ENCODE results near the gene CWC22.

DNA sequence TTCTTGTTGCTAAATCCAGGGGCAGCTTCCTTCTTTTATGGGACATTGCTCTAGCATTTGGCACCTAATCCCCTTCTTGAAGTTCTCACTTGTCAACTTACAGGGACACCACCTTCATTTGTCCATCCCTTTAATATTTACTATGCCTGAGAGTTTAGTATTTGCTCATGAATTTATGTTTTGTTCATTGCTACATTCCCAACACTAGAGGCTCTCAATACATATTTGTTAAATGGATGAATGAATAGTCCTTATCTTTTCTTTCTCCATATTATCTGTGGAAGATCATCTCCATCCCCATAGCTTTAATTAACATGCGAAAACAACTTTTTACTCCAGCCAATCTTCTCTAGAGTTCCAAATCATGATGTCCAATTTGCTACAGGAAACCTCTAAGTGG is 5.4 kb downstream of the CWC22 start:
- TF ChIP-seq, protein P1, sequence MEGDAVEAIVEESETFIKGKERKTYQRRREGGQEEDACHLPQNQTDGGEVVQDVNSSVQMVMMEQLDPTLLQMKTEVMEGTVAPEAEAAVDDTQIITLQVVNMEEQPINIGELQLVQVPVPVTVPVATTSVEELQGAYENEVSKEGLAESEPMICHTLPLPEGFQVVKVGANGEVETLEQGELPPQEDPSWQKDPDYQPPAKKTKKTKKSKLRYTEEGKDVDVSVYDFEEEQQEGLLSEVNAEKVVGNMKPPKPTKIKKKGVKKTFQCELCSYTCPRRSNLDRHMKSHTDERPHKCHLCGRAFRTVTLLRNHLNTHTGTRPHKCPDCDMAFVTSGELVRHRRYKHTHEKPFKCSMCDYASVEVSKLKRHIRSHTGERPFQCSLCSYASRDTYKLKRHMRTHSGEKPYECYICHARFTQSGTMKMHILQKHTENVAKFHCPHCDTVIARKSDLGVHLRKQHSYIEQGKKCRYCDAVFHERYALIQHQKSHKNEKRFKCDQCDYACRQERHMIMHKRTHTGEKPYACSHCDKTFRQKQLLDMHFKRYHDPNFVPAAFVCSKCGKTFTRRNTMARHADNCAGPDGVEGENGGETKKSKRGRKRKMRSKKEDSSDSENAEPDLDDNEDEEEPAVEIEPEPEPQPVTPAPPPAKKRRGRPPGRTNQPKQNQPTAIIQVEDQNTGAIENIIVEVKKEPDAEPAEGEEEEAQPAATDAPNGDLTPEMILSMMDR (IDR thresholded peaks at IDR 0.05), result no peak
- no peak for TF ChIP-seq EZH2 (IDR thresholded peaks at IDR 0.05; ENCODE audit: borderline replicate concordance, insufficient read depth, low read depth, low read length, poor library complexity, severe bottlenecking)
